Keratinocyte (primary cell): ENCODE data around the gene CAMSAP1.

Experiments
- CTCF ChIP-seq, 3 experiments: IDR thresholded peaks in 1 of 3; conservative IDR thresholded peaks in 1 of 3; optimal IDR thresholded peaks in 1 of 3; 2 replicates in 2 of 3; 3 replicates in 1 of 3; pipeline versions ENCODE3 to v1.5.1; 2011; ENCODE audit warnings: low read length in 3 of 3, mild to moderate bottlenecking in 3 of 3, moderate library complexity in 2 of 3, control low read depth in 1 of 3, inconsistent platforms in 1 of 3; ENCODE audit not compliant: insufficient read depth in 2 of 3; ENCODE audit errors: extremely low read depth in 1 of 3
- EZH2 ChIP-seq: IDR thresholded peaks from one replicate; pipeline ENCODE4 v1.6.1; 2012; ENCODE audit warnings: inconsistent platforms, mild to moderate bottlenecking, low read length, moderate library complexity

DNA sequence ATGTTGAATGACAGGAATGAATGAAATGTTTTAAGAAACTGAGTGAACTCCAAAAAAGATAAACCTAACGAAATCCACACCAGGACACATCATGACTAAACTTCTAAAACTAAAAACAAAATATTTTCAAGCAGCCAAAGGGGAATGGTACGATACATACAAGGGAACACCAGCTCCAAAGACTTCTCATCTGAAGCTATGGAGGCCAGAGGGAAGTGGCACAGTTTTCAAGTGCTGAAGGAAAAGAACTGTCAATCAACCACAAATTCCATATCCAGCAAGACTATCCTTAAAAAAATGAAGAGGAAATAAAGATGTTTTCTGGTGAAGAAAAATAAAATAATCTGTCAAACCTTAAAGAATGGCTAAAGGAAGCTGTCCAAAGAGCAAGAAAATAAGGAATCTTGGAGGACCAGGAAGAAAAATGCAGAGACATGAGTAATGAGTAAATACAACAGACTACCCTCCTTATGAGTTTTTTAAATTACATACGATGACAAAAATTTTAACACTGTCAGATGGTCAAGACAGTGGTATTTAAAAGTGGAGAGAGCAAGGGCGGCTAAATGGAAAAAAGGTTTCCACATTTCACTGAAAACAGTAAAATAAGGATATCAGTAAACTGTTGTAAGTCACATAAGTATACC is 12.0 kb downstream of the CAMSAP1 start:
- TF ChIP-seq CTCF (optimal IDR thresholded peaks at IDR 0.05 in 1 of 3, IDR thresholded peaks at IDR 0.05 in 1 of 3, conservative IDR thresholded peaks at IDR 0.05 in 1 of 3; ENCODE audit: extremely low read depth in 1 of 3, insufficient read depth in 2 of 3, low read length in 3 of 3) (no peak), EZH2 (no peak)
